SKM-1 (cell line): ENCODE results near the gene ADGRD2.

ENCODE experiments used
- DNase-seq: peaks from one replicate; lab custom pipeline; 2025; ENCODE audit not compliant: unreplicated experiment; lab: John Stamatoyannopoulos, UW

Gene ADGRD2

GRCh38 chr9:124477648-124478285 is 27.5 kb downstream of the ADGRD2 start:
- DNase-seq = no peak

- no peak for DNase-seq
Observed at GRCh38 chr9:124478354-124478753, 28.1 kb downstream of the ADGRD2 start.

GRCh38 chr9:124479371-124479770 is 29.1 kb downstream of the ADGRD2 start:
- no peak for DNase-seq

- no peak for DNase-seq
Observed at GRCh38 chr9:124479947-124480620, 29.8 kb downstream of the ADGRD2 start.

GRCh38 chr9:124480621-124480981 is 30.4 kb downstream of the ADGRD2 start:
- peak; percentile 28 for DNase-seq

GRCh38 chr9:124481115-124481514 is 30.9 kb downstream of the ADGRD2 start:
- no peak for DNase-seq

- DNase-seq = no peak
Observed at GRCh38 chr9:124482431-124483031, 32.3 kb downstream of the ADGRD2 start.

GRCh38 chr9:124483481-124483880 is 33.2 kb downstream of the ADGRD2 start:
- DNase-seq = no peak

- DNase-seq = no peak
Observed at GRCh38 chr9:124485201-124485600, 35.0 kb downstream of the ADGRD2 start.

GRCh38 chr9:124485936-124486335 is 35.7 kb downstream of the ADGRD2 start:
- DNase-seq = no peak

- no peak for DNase-seq
Observed at GRCh38 chr9:124486778-124487259, 36.6 kb downstream of the ADGRD2 start.

- DNase-seq = no peak
Observed at GRCh38 chr9:124487260-124488182, 37.3 kb downstream of the ADGRD2 start.

- DNase-seq = no peak
Observed at GRCh38 chr9:124488641-124489210, 38.5 kb downstream of the ADGRD2 start.

- DNase-seq = no peak
Observed at GRCh38 chr9:124489222-124489621, 39.0 kb downstream of the ADGRD2 start.

- no peak for DNase-seq
Observed at GRCh38 chr9:124490004-124490403, 39.8 kb downstream of the ADGRD2 start.

GRCh38 chr9:124491049-124491975 is 41.1 kb downstream of the ADGRD2 start:
- no peak for DNase-seq

GRCh38 chr9:124492818-124493217 is 42.6 kb downstream of the ADGRD2 start:
- DNase-seq = no peak

- DNase-seq = no peak
Observed at GRCh38 chr9:124493218-124493617, 43.0 kb downstream of the ADGRD2 start.

- no peak for DNase-seq
Observed at GRCh38 chr9:124493794-124494479, 43.7 kb downstream of the ADGRD2 start.
